ENCODE results near the gene MAP2.

MAP2 gene

DNA sequence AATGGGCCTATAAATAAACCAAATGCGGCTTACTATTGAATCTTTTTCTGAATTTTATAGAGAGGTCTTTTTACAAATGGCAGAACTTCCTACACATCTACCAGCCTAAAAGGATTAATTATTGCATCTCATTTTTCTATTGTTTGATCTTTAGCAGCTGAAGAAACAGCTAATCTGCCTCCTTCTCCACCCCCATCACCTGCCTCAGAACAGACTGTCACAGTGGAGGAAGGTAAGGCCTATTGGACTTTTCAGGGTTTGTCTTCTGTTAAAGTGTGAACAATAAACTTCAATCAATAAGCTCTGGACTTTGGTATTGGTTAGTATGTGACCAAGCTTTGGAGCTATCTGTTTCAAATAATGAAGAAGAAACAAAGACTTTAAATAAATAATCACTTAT lies 256.7 kb downstream of the MAP2 start:
- H3K27ac Mint-ChIP-seq = no peak overlapping the region
- H3K27me3 Mint-ChIP-seq (ENCODE audit: low read depth, poor library complexity) = peaks cover 3% of the 10 kb centered on the region
- no peaks in the 10 kb centered on the region for H3K9me3 Mint-ChIP-seq
- no peak for DNase-seq
- TF ChIP-seq, protein P1, sequence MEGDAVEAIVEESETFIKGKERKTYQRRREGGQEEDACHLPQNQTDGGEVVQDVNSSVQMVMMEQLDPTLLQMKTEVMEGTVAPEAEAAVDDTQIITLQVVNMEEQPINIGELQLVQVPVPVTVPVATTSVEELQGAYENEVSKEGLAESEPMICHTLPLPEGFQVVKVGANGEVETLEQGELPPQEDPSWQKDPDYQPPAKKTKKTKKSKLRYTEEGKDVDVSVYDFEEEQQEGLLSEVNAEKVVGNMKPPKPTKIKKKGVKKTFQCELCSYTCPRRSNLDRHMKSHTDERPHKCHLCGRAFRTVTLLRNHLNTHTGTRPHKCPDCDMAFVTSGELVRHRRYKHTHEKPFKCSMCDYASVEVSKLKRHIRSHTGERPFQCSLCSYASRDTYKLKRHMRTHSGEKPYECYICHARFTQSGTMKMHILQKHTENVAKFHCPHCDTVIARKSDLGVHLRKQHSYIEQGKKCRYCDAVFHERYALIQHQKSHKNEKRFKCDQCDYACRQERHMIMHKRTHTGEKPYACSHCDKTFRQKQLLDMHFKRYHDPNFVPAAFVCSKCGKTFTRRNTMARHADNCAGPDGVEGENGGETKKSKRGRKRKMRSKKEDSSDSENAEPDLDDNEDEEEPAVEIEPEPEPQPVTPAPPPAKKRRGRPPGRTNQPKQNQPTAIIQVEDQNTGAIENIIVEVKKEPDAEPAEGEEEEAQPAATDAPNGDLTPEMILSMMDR (IDR thresholded peaks at IDR 0.05) = no peak
- H3K4me3 Mint-ChIP-seq = no peak overlapping the region
- no peaks in the 10 kb centered on the region for H3K4me1 Mint-ChIP-seq
- no peaks in the 10 kb centered on the region for H3K36me3 Mint-ChIP-seq (ENCODE audit: low read depth)

DNA sequence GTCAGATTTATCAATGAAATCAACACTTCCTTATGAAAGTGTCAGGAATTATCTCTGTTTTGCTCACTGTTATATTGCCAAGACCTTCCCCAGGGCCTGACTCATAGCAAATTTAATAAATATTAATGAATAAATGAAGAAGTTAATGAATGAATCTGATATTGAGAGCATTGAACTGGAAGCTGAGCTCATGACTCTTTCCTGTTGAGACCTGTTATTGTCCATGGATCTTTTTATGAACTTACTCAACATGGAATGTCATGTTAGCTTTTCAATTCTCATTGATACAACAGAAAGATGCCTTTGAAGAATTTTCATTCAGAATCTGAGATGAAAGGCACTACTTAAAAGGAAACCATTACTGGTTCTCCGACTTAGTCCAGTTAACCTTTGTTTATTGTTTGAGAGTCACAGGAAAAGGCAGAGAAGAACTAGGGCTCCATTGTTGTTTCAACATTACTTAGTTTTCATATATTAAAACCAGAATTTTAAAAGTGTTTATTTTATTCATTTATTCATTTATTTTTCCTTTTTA lies 257.4 kb downstream of the MAP2 start:
- no peaks in the 10 kb centered on the region for H3K4me1 Mint-ChIP-seq
- H3K27me3 Mint-ChIP-seq (ENCODE audit: low read depth, poor library complexity) = peaks cover 3% of the 10 kb centered on the region
- H3K9me3 Mint-ChIP-seq = no peaks in the 10 kb centered on the region
- TF ChIP-seq, protein P1 (IDR thresholded peaks at IDR 0.05) = no peak
- H3K36me3 Mint-ChIP-seq (ENCODE audit: low read depth) = no peaks in the 10 kb centered on the region
- DNase-seq = no peak
- no peak overlapping the region for H3K27ac Mint-ChIP-seq
- H3K4me3 Mint-ChIP-seq = no peak overlapping the region

DNA sequence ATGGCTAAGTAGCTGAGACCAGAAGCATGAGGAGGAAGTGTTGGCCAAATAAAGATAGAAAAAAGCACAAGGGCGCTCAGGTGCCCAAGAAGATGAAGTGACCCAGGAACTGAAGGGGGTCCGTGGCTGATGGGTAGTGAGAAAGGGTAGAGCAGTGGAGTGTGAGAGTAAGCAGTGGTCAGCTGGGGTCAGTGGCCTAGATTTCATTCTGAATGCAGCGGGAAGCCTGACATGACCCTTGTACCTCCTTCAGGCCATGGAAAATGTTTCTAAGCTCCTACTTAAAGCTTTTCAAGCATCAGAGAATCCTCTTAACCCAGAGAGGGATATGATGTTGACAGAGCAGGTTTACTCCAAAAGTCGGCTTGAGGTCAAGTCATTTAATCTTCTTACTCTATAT lies 258.8 kb downstream of the MAP2 start:
- Mint-ChIP-seq H3K9me3 (no peaks in the 10 kb centered on the region), H3K4me3 (no peak overlapping the region), H3K36me3 (ENCODE audit: low read depth) (no peaks in the 10 kb centered on the region), H3K27me3 (ENCODE audit: low read depth, poor library complexity) (peaks cover 3% of the 10 kb centered on the region), H3K27ac (peak overlapping the region; percentile 69), H3K4me1 (peaks cover 4% of the 10 kb centered on the region)
- TF ChIP-seq, protein P1 (IDR thresholded peaks at IDR 0.05) = no peak
- no peak for DNase-seq

DNA sequence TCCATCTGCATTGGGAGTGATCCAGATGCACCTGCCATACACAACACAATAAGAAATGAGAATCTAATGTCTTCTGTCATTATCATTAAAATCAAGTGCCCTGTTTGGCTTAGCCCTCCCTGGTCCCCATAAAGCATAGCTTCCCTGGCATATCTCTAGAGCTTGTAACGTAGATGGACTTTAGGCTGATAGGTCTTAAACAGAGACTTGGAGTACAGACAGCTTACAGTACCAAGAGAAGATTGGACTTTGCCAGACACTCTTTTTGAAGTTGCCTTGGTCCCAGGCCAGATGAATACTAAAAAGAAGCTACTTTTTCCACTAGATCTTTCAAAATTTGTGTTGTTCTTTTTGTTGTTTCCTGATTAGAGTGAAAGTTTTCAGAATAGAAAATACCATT lies 261.5 kb downstream of the MAP2 start:
- no peak overlapping the region for H3K4me3 Mint-ChIP-seq
- H3K27ac Mint-ChIP-seq = no peak overlapping the region
- H3K27me3 Mint-ChIP-seq (ENCODE audit: low read depth, poor library complexity) = peaks cover 3% of the 10 kb centered on the region
- H3K9me3 Mint-ChIP-seq = no peaks in the 10 kb centered on the region
- peaks cover 5% of the 10 kb centered on the region for H3K4me1 Mint-ChIP-seq
- no peaks in the 10 kb centered on the region for H3K36me3 Mint-ChIP-seq (ENCODE audit: low read depth)
- DNase-seq = no peak
- TF ChIP-seq, protein P1 (IDR thresholded peaks at IDR 0.05) = no peak

DNA sequence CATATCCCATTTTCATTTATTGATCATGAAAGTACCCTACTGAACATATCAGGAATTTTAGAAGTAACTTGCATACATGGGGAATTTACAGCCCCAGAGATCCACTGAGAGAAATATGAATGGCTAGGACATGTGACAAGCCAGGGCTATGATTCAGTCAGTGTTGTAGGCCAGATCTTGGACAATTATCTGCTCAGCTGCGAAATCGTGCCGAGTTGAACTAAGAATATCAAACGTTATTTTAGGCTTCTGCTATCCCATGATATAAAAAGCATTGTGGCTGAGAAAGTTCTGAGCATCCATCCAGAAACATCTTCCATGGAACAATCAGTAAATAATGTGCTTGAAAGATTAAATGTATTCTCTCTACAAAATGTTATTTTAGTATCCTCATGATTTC lies 262.1 kb downstream of the MAP2 start:
- H3K36me3 Mint-ChIP-seq (ENCODE audit: low read depth) = no peaks in the 10 kb centered on the region
- H3K4me1 Mint-ChIP-seq = peaks cover 5% of the 10 kb centered on the region
- no peak for DNase-seq
- peaks cover 3% of the 10 kb centered on the region for H3K27me3 Mint-ChIP-seq (ENCODE audit: low read depth, poor library complexity)
- no peaks in the 10 kb centered on the region for H3K9me3 Mint-ChIP-seq
- no peak overlapping the region for H3K4me3 Mint-ChIP-seq
- TF ChIP-seq, protein P1 (IDR thresholded peaks at IDR 0.05) = no peak
- H3K27ac Mint-ChIP-seq = no peak overlapping the region

DNA sequence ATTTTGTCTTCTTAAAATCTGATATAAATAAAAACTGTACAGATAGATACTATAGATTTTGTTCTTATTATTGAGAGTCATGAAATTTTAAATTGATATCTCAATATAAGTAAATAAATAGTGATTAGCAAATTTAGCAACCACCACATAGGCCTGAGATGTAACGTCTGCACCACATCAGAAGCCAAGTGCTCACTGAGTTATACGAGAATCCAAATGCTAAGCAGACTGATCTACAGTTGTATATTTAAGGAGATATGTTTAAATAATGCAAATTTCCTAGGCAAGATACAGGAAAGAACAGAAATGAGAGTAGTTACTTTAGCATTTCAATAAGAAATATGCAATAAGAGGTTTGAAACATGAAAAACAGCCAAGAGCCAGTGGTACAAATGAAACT lies 262.6 kb downstream of the MAP2 start:
- TF ChIP-seq, protein P1 (IDR thresholded peaks at IDR 0.05) = no peak
- no peaks in the 10 kb centered on the region for H3K9me3 Mint-ChIP-seq
- DNase-seq = no peak
- no peaks in the 10 kb centered on the region for H3K36me3 Mint-ChIP-seq (ENCODE audit: low read depth)
- H3K27me3 Mint-ChIP-seq (ENCODE audit: low read depth, poor library complexity) = peaks cover 3% of the 10 kb centered on the region
- no peak overlapping the region for H3K27ac Mint-ChIP-seq
- no peak overlapping the region for H3K4me3 Mint-ChIP-seq
- peaks cover 5% of the 10 kb centered on the region for H3K4me1 Mint-ChIP-seq

All from nephron progenitor cell (in vitro differentiated cells).